Mammary epithelial cell (primary cell): Measurements from ENCODE around the gene FRMD8.

Experiments
- EZH2 ChIP-seq: IDR thresholded peaks from 2 replicates; pipeline ENCODE4 v1.6.1; 2012; ENCODE audit warnings: low read length, inconsistent platforms, borderline replicate concordance
- TF ChIP-seq, protein P1 (sequence below), 2 donors: IDR thresholded peaks in 1 of 2; conservative IDR thresholded peaks in 1 of 2; 2 replicates each; pipeline ENCODE4 v1.5.1; 2011 to 2012; ENCODE audit warnings: inconsistent platforms in 2 of 2, low read length in 2 of 2, mild to moderate bottlenecking in 2 of 2, control low read depth in 1 of 2, low read depth in 1 of 2; ENCODE audit not compliant: insufficient read depth in 1 of 2; ENCODE audit errors: extremely low read depth in 1 of 2

DNA sequence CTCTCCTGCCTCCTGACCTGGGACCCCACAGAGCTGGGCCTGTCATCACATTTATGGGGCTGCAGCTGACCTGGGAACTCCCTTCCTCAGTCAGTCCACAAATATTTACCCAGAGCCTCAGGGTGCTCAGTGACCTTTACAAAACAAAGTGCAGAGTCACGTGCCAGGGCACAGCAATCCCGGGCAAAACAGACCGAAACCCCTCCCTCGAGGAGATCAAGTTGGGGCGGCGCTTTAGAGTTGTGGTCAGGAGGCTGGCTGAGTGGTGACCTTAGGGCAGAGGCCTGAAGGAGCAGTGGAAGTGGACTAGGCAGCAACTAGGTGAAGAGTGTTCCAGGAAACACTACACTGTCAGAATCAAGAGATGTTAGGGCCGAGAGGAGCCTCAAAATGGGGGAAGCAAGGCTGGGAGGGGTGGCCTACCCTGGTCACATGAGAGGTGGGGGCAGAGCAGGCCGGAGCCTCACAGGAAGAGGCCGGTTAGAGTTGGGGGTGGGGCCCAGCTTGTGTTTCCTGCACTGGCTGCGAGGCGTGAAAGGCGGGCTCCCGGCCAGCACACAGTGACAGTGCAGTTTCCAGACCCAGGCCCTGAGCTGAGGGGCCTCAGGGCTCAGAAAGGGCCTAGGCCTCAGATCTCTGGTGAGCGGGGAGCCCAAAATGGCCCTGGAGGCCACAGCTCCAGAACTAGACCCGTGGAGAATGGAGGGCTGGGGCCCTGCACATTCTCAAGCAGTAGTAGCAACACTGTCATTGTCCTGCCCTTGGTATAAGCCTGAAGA, 32.4 kb downstream of the FRMD8 start:
- TF ChIP-seq, protein P1, sequence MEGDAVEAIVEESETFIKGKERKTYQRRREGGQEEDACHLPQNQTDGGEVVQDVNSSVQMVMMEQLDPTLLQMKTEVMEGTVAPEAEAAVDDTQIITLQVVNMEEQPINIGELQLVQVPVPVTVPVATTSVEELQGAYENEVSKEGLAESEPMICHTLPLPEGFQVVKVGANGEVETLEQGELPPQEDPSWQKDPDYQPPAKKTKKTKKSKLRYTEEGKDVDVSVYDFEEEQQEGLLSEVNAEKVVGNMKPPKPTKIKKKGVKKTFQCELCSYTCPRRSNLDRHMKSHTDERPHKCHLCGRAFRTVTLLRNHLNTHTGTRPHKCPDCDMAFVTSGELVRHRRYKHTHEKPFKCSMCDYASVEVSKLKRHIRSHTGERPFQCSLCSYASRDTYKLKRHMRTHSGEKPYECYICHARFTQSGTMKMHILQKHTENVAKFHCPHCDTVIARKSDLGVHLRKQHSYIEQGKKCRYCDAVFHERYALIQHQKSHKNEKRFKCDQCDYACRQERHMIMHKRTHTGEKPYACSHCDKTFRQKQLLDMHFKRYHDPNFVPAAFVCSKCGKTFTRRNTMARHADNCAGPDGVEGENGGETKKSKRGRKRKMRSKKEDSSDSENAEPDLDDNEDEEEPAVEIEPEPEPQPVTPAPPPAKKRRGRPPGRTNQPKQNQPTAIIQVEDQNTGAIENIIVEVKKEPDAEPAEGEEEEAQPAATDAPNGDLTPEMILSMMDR (conservative IDR thresholded peaks at IDR 0.05 in 1 of 2, IDR thresholded peaks at IDR 0.05 in 1 of 2; ENCODE audit: extremely low read depth in 1 of 2, insufficient read depth in 1 of 2, low read depth in 1 of 2, low read length in 2 of 2): no peak
- no peak for TF ChIP-seq EZH2
